GM19193 (cell line): Measurements from ENCODE around the gene SLC7A11.

Experiments
- POLR2A ChIP-seq: IDR thresholded peaks from 4 replicates; pipeline ENCODE4 v1.6.1; 2011; ENCODE audit not compliant: insufficient read depth, insufficient read length; ENCODE audit errors: extremely low read depth

Gene SLC7A11

DNA sequence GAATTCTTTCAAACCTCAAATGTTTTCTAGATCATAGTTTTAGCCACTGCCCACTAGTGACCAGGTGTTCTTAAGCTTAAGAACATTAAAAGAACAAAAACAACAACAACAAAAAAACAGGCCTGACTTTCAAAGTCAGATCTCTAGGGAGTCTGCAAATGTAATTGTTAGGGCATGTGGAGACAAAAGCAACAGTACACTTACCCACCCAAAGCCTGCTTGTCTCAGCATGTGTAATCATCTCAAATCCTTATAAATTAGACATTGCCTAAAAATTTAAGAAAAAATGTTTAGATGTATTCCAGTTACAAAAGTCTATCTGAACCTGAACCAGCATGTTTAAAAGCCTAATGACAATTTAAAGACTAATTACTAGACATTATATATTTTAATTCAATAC, 79.9 kb downstream of the SLC7A11 start:
- TF ChIP-seq POLR2A = no peak

DNA sequence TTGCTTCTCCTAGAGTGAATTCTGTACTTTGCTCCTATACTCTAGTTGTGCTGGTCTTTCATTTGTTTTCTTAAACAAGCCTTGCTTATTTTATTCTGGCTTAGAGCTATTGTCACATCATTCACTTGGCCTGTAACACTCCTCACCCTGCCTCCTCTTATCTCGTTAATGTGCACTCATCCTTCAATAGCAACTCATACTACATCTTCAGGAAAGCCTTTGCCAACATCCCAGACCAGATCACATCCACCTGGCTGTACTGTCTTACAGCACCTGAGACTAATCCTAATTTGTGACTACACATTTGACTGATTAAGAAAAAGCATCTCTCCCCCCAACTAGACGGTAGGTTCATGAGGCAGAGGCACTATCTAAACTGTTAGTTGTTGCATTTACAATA, 80.8 kb downstream of the SLC7A11 start:
- no peak for TF ChIP-seq POLR2A

DNA sequence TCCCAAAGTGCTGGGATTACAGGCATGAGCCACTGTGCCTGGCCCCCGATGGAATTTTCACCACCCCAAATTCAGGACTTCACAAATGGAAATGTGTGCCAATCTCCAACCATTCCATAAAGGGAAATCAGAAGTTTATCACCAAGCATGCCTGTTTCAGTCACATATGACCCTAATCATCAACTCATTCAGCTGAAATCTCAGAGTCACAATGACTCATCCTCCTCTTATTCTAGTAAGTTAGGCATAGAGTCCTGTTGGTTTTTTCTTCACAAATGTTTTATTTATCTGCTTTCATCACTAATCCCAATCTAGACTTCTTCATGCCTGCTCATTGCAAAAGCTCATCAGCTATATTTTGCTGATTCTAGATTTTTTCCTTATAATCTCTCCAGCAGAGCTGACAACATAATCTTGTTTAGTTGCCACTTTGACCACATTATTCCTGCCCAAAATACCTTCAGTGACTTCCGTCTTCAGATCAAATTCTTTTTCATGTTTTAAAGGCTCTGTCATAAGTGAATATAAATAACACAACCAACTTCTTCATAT, 83.3 kb downstream of the SLC7A11 start:
- TF ChIP-seq POLR2A = no peak

DNA sequence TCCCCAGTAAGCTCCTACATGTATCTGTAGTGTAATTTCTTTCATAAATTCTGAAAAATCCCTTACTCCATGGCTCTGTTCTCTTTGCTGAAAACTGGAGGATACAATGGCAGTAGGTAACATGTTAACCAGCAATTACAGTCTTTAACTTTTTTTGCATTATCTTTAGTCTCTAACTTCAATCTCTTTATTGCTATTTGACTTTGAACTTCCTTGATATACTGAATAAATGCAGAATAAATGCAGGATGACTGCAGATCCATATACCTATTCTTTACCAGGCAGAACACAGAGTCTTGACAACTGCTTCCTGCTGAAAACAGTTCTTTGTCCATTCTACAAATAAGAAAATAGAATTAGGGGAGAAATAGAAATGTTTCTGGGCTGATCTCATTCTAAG, 101.3 kb downstream of the SLC7A11 start:
- TF ChIP-seq POLR2A = no peak

DNA sequence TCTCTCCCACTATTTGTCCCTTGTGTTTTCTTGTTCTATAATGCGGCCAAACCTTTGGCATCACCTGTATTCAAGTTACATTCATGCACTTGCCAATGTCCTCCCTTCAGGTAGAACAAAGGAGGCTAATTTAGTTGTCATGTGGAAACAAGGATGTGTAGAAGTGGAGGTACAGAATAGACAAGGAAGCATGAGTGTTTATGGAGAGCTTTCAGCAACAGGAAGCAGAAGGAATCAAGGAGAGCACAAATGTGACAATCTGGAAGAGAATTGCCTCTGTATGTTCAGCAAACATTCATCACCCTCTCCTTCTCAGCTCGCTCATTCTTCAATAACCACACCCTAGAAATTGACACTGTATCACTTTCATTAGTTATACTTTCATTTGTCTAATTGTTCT, 103.4 kb downstream of the SLC7A11 start:
- no peak for TF ChIP-seq POLR2A

DNA sequence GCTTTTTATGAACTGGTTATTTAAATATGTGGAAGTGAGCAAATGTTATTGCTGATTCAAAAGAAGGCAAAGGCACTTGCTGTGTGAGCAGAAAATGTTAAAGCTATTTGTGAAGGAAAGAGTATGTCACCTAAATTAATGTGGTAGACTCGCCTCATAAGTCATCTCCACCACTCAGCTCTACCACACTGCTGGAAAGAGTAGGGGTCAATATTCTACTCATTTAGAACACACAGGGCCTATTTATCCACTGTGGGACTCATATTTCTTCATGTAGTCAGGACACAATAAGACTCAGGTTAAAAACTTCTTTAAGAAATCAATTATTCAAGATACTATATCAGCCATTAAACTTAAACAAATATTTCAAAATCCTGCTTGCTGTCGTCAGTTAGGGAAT, 106.5 kb downstream of the SLC7A11 start:
- TF ChIP-seq POLR2A = no peak

DNA sequence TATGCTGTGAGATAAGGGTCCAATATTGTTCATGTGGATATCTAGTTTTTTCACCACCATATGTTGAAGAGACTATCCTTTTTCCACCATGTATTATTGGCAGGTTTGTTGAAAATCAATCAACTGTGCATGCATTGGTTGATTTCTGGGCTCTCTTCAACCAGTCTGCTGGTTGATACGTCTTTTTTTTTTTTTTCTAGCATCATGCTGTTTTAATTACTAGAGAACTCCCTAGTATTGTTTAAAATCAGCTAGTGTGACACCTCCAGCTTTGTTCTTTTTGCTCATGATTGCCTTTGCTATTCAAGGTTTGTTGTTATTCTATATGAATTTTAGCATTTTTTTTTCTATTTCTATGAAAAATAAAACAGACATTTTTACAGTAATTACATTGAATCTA, 123.9 kb downstream of the SLC7A11 start:
- TF ChIP-seq POLR2A = no peak

DNA sequence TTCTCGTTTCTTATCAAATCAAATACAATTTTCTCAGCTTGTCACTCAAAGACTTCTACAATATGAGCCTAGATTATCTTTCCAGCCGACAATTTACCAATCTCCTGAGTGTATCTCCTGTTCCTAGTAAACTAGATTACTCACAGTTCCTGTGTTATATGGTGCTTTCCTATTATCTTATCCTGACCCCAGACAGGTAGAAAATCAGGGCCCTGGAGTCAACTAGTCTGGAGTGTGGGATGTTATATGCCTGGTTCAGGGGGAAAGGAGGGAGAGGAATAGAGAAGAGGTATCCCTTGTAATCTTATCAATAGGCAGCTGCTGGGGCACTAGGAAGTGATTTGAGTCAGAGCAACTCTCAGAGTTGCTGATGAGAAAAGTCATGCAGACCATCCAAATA, 127.1 kb downstream of the SLC7A11 start:
- no peak for TF ChIP-seq POLR2A

DNA sequence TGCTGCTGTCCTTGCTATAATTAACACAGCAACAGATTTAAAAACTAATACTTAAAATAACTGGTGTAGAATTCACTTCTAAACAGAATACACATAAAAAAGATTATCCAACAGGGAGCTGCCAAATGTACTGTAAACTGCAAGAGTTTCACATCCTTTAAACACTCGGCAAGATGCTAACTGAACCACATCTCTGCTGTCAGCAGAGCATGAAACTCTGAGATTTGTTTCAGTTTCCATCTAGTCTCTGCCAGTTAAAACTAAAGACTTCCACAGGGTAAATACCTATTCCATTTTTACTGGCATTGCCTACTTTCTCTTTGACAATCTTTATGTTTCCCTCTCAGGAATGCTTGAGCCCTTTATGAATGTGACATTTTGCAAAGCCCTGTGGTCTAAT, 127.7 kb downstream of the SLC7A11 start:
- TF ChIP-seq POLR2A = no peak
